ENCODE measurements around the gene CTNND2.

The CTNND2 gene

DNA sequence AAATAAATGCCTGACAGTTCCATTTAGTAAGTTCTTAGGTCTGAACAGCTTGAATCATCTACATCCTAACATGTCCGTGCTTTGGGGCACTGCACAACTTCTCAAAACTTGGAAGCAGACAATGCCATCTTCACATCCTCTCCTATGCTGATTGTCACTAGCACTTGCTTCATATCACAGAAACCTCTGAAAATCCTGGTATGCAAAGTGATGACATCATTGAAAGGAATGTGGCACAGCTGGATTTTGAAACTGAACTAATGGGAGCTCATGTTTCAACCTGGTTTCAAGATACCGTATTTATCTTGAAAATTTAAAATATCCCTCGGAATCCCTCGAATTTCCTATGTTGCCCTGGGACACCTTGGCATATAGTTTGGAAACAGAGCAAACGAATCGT, 653.0 kb downstream of the CTNND2 start:
- no peak for DNase-seq
- peaks cover 0 to 1% of the 10 kb centered on the region in 2 donors for H3K9me3 Mint-ChIP-seq
- no peaks in the 10 kb centered on the region for H3K36me3 Mint-ChIP-seq
- no peak for ATAC-seq (replicated peaks)
- H3K4me1 Mint-ChIP-seq: no peaks in the 10 kb centered on the region
- no peak overlapping the region for H3K27ac Mint-ChIP-seq
- no peak overlapping the region for H3K4me3 Mint-ChIP-seq
- H3K27me3 Mint-ChIP-seq: peaks cover 4 to 5% of the 10 kb centered on the region in 2 donors

DNA sequence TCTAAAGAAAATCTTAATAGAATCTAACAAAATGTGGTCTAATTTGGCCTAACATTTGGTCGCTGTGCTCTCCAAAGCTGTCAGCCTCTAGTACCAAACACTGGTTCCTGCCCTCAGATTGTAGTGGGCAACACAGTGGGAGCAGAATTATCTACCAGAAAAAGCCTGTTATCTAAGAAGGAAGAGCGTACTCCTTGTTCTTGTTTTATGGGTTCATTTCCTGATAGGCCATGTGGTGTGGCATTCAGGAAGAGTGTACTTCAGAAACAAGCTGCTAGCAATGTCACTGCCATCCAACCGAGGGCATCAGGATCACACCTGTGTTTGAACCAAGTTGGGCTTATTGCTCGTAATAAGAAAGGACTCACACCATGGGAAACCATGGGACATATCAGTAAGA, 655.3 kb downstream of the CTNND2 start:
- H3K9me3 Mint-ChIP-seq: peaks cover 0 to 1% of the 10 kb centered on the region in 2 donors
- H3K4me1 Mint-ChIP-seq: no peaks in the 10 kb centered on the region
- no peak for DNase-seq
- ATAC-seq (replicated peaks): no peak
- H3K4me3 Mint-ChIP-seq: no peak overlapping the region
- no peak overlapping the region for H3K27ac Mint-ChIP-seq
- H3K36me3 Mint-ChIP-seq: no peaks in the 10 kb centered on the region
- H3K27me3 Mint-ChIP-seq: peaks cover 4 to 5% of the 10 kb centered on the region in 2 donors

DNA sequence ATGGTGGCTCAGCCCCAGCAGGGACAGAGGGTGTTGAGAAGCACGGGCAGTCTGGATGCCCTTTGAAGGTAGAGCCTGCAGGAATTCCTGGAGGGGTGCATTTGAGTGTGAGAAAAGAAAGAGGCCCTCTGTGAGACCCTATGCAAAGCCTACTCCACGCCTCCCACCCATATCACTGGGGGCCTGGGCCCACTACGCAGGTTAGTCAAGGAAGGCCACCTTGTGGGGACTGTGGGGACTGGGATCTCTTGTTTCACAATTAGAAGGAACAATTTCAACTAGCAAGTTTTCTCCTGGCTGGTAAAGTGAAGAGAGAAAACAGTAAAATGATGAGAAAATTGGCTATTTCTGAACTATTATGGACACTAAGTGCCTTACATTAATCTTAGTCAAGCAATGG, 657.0 kb downstream of the CTNND2 start:
- DNase-seq (no peak), ATAC-seq (replicated peaks) (no peak)
- H3K9me3 Mint-ChIP-seq: no peaks in the 10 kb centered on the region
- no peaks in the 10 kb centered on the region for H3K4me1 Mint-ChIP-seq
- H3K27ac Mint-ChIP-seq: no peak overlapping the region
- peaks cover 4 to 5% of the 10 kb centered on the region in 2 donors for H3K27me3 Mint-ChIP-seq
- H3K36me3 Mint-ChIP-seq: no peaks in the 10 kb centered on the region
- no peak overlapping the region for H3K4me3 Mint-ChIP-seq

DNA sequence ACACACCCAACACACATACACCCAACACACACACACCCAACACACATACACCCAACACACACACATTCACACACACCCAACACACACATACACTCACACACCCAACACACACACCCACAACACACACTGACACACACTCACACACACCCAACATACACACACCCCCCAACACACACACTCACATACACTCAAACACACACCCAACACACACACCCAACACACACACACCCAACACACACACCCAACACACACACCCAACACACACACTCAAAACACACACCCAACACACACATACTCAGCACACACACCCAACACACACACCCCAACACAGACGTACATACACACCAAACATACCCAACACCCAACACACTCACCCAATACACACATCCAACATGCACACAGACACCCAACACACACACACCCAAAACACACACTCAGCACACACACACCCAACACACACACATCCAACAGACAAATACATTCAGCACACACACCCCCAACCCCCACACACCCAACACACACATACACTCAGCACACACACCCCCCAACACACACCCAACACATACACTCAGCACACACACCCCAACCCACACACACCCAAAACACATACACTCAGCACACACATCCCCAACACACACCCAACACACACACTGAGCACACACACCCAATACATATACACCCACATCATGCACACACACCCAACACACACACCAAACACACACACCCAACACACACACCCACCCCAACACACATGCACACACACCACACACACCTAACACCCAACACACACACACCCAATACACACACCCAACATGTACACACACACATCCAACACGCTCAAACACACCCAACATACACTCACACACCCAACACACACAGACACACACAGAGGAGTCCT, 663.7 kb downstream of the CTNND2 start:
- DNase-seq: no peak
- H3K36me3 Mint-ChIP-seq: no peaks in the 10 kb centered on the region
- H3K27ac Mint-ChIP-seq: no peak overlapping the region
- peaks cover 0 to 4% of the 10 kb centered on the region in 2 donors for H3K4me1 Mint-ChIP-seq
- H3K27me3 Mint-ChIP-seq: no peaks in the 10 kb centered on the region
- peaks cover 10 to 13% of the 10 kb centered on the region in 2 donors for H3K9me3 Mint-ChIP-seq
- H3K4me3 Mint-ChIP-seq: no peak overlapping the region
- no peak for ATAC-seq (replicated peaks)

DNA sequence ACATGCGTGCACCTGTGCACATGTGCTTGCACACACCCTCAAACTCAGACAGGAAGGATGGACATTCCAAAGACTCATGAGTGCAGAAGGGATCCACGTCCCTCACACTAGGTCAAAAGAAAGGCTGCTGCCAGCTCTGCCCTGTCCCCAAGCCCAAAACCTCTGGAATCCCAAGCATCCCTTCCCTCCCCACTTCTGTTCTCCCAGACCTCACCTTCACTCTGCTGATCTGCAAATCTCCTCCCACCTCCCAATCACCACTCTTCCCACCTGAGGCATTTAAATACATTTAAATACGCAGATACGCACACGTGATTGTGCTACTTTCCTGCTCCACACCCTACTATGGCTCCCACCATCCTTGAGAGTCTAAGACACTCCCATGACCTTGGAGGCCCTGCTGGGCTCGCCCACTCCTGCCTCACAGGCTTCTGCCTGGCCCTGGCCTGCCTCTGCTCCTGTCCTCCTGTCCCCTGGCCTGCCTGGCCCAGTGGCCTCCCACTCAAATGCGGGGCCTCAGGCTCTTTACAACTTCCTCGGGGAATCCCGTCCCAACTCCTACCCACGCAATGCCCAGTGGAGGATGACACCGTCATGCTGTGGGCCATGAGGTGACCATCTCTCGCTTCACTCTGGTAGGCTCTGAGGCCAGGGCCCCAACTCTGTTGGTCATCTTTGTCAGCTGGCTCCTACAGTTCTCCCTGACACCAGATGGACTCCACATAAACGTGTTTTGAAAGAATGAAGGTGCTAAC, 664.8 kb downstream of the CTNND2 start:
- DNase-seq (no peak), ATAC-seq (replicated peaks) (peak in 1 of 2 donors; percentile 12)
- no peak overlapping the region for H3K27ac Mint-ChIP-seq
- no peak overlapping the region for H3K4me3 Mint-ChIP-seq
- peaks cover 0 to 4% of the 10 kb centered on the region in 2 donors for H3K4me1 Mint-ChIP-seq
- H3K9me3 Mint-ChIP-seq: peaks cover 10 to 13% of the 10 kb centered on the region in 2 donors
- no peaks in the 10 kb centered on the region for H3K27me3 Mint-ChIP-seq
- H3K36me3 Mint-ChIP-seq: no peaks in the 10 kb centered on the region

DNA sequence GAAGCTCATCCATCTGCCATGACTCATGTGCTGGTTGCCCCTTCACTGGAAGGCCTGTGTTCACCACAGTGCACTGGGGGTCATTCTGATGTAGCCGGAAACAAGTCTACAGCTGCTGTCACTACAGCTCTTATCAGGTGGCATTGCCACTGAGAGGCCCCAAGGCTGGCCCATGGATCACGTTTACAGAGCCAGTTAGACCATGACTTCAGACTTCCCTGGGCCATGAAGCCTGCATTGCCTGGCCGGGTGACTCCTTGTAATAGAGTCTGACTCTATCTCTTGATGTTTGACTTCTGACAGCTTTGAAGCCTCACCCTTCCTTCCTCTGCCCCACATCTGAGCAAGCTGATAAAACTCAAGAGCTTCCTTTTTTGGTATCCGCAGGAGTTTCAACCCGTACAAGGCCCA, 669.7 kb downstream of the CTNND2 start:
- DNase-seq (no peak), ATAC-seq (replicated peaks) (no peak)
- H3K27me3 Mint-ChIP-seq: no peaks in the 10 kb centered on the region
- peak overlapping the region; percentile 0 for H3K27ac Mint-ChIP-seq
- H3K4me1 Mint-ChIP-seq: peaks cover 0 to 2% of the 10 kb centered on the region in 2 donors
- H3K9me3 Mint-ChIP-seq: peaks cover 11 to 23% of the 10 kb centered on the region in 2 donors
- no peaks in the 10 kb centered on the region for H3K36me3 Mint-ChIP-seq
- H3K4me3 Mint-ChIP-seq: no peak overlapping the region

DNA sequence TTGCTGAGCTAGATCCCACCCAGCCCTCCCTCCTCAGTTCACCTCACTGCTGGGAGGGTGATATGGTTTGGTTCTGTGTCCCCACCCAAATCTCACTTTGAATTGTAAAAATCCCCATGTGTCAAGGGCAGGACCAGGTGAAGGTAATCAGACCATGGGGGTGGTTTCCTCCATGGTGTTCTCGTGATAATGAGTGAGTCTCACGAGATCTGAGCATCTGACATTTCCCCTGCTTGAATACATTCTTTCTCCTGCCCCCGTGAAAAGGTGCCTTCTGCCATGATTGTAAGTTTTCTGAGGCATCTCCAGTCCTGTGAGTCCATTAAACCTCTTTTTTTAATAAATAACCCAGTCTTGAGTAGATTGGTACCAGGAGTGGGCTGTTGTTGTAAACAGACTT, 673.4 kb downstream of the CTNND2 start:
- Mint-ChIP-seq H3K9me3 (peaks cover 11 to 23% of the 10 kb centered on the region in 2 donors), H3K36me3 (no peaks in the 10 kb centered on the region), H3K4me3 (no peak overlapping the region), H3K4me1 (no peaks in the 10 kb centered on the region), H3K27ac (no peak overlapping the region), H3K27me3 (peaks cover 0 to 4% of the 10 kb centered on the region in 2 donors)
- DNase-seq (no peak), ATAC-seq (replicated peaks) (no peak)

DNA sequence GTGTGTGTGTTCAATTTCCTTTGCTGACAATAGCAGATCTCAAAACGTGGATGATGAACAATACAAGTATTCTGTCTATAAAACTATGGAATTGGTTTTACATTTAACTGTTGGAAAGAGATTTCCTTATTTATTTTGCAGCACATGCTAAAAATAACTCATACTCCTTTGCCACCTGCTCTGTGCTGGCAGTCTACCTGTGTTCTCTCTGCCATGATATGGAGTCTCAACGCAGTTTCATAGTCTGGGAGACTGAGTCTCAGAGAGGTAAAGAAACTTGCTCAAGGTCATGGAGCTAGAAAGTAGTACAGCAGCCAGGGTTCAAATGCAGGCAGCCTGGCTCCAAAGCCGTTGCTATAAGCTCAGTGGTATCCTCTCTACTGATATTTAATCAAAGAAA, 677.2 kb downstream of the CTNND2 start:
- Mint-ChIP-seq H3K27ac (no peak overlapping the region), H3K27me3 (peaks cover 0 to 4% of the 10 kb centered on the region in 2 donors), H3K4me3 (no peak overlapping the region), H3K36me3 (no peaks in the 10 kb centered on the region), H3K4me1 (no peaks in the 10 kb centered on the region), H3K9me3 (peaks cover 7 to 14% of the 10 kb centered on the region in 2 donors)
- DNase-seq: no peak
- no peak for ATAC-seq (replicated peaks)

DNA sequence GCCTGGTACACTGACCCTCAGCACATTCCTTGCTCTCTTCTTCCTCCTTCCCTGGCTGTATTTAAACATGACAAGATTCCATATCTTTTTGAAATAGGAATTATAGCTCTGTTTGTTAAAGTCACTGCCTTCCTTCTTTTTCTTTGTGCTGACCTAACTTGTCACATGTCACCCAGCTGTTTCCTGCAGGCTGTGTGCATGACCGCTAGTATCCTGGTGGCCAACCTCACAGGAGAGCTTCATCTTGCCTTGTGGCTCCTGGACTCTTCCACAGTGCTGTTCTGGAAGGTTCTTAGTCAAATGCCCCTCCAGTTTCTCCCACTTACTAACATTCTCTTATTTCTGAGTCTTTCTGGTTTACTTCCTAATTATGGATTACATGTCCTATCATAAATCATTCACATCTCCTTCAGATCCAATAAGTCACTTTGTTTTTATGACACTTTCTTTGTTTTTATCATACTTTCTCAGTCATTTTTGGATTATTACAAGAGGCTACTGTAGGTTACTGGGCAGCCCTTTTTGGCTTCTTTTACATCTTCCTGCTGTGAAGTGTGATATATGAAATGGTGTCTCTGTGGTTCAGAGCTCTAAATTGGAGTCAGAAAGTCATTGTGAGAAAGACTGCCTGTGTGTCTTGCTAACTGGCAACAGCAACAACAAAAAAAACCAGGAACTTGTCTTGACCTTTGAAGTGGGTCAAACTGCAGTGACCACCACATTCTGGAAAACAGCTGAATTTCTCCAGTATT, 679.6 kb downstream of the CTNND2 start:
- H3K36me3 Mint-ChIP-seq: no peaks in the 10 kb centered on the region
- H3K4me3 Mint-ChIP-seq: no peak overlapping the region
- peaks cover under 1 to 4% of the 10 kb centered on the region in 2 donors for H3K27me3 Mint-ChIP-seq
- ATAC-seq (replicated peaks): no peak
- H3K9me3 Mint-ChIP-seq: no peaks in the 10 kb centered on the region
- no peaks in the 10 kb centered on the region for H3K4me1 Mint-ChIP-seq
- no peak overlapping the region for H3K27ac Mint-ChIP-seq
- no peak for DNase-seq

DNA sequence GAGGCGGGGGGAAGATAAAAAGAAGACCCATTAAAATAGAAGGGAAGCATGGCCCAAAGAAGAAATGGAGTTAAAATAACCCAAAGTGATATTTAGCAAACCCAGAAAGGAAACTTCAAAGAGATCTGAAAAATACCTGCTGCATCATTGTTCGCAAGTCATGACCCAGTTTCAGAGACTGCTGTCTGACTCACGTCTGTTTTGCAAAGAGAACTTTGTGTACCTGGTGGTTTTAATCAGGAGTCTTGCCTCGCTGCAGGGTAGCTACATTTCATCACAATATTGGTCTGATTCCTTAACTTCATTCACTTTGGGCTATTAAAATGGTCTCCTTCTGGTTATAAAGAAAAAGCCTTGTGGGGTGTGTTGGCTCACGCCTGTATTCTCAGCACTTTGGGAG, 682.1 kb downstream of the CTNND2 start:
- H3K27me3 Mint-ChIP-seq: peaks cover 4 to 5% of the 10 kb centered on the region in 2 donors
- H3K9me3 Mint-ChIP-seq: peaks cover 2 to 4% of the 10 kb centered on the region in 2 donors
- ATAC-seq (replicated peaks) (no peak), DNase-seq (no peak)
- no peak overlapping the region for H3K4me3 Mint-ChIP-seq
- H3K36me3 Mint-ChIP-seq: no peaks in the 10 kb centered on the region
- H3K27ac Mint-ChIP-seq: no peak overlapping the region
- no peaks in the 10 kb centered on the region for H3K4me1 Mint-ChIP-seq

DNA sequence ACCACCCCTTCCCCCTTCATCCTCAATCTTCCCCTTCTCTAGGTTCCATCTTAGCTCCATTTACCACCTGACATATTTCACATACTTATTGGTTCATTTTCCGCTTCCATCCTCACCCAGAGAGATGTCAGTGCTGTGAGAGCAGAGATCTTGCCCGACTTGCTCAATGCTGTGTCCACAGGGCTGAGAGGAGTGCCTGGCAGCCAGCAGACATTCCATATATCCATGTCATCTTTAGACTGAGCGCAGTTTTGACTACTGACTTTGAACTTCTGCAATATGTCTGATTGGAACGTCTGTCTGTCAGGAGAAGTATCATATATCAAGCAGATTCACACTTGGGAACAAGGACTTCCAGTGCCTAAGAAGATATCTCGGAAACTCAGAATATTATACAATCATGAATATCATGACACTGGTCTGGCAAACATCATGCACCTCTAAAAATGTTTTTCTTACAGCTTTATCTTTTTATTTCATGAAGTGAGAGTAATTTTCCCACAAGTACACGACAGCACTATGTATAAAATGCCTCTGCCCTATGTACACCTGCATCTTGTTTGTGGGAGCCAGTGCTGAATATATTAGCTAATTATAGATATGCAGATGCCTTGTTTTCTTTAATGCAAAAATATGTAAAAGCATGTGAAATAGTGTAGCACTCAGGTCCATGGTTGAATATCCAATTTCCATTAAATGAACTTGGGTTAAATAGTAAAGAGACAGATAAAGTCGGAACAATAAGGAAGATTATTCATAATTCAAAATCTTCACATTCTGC, 689.2 kb downstream of the CTNND2 start:
- Mint-ChIP-seq H3K9me3 (peaks cover 3 to 4% of the 10 kb centered on the region in 2 donors), H3K27ac (no peak overlapping the region), H3K36me3 (no peaks in the 10 kb centered on the region), H3K4me1 (no peaks in the 10 kb centered on the region), H3K4me3 (no peak overlapping the region), H3K27me3 (peaks cover 3 to 5% of the 10 kb centered on the region in 2 donors)
- no peak for DNase-seq
- ATAC-seq (replicated peaks): no peak

DNA sequence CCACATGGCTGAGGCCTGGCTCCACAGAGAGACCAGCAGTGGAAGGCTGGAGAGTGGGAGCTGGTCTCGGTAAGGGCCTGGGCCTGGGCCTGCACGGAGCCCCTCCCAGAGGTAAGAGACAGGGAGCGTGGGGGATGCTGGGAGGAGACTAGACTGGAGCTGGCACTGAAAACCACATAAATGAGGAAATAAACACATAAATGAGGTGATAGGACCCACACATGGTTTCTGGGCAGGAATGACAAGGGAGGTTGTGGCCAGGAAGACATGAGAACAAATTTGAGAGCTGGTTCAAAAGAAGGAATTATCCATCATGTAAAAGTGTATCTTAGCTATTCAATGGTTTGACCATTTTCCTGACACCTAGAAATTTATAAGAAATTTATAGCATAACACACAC, 691.5 kb downstream of the CTNND2 start:
- H3K27me3 Mint-ChIP-seq: peaks cover under 1 to 3% of the 10 kb centered on the region in 2 donors
- H3K4me3 Mint-ChIP-seq: no peak overlapping the region
- DNase-seq: no peak
- H3K36me3 Mint-ChIP-seq: no peaks in the 10 kb centered on the region
- no peaks in the 10 kb centered on the region for H3K4me1 Mint-ChIP-seq
- ATAC-seq (replicated peaks): peak in 1 of 2 donors; percentile 14
- H3K27ac Mint-ChIP-seq: no peak overlapping the region
- peaks cover 0 to 2% of the 10 kb centered on the region in 2 donors for H3K9me3 Mint-ChIP-seq

DNA sequence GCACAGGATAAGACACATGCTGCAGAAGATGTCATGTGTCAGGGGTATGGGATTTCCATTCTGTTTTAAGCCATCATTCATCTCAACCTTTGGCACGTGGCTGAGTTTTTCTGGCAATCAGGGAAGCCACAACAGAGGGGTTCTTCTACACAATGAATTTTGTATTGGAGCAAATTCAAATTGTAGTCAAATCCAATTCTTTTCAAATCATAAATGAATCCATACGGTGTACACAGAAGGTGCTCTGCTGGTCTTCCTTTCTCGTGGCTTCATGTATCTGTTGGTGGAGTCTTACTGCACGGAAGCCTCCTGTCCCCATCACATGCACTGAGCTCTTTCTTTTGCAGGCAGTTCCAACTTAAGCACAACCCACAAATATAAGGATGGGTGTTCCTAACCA, 706.5 kb downstream of the CTNND2 start:
- no peak overlapping the region for H3K4me3 Mint-ChIP-seq
- peaks cover 0 to 1% of the 10 kb centered on the region in 2 donors for H3K9me3 Mint-ChIP-seq
- peaks cover 1 to 3% of the 10 kb centered on the region in 2 donors for H3K27me3 Mint-ChIP-seq
- H3K36me3 Mint-ChIP-seq: no peaks in the 10 kb centered on the region
- ATAC-seq (replicated peaks) (no peak), DNase-seq (no peak)
- H3K4me1 Mint-ChIP-seq: no peaks in the 10 kb centered on the region
- no peak overlapping the region for H3K27ac Mint-ChIP-seq
